Measurements from ENCODE around the gene ANO6.
"Not testable (repeated sequence)": the region's sequence is repeated elsewhere in the genome, so short reads cannot be mapped to it uniquely, and the experiment has no call there.

Gene ANO6

GRCh38 chr12:45317261-45317660, 101.4 kb downstream of the ANO6 start:
- not testable (repeated sequence) for DNase-seq

DNA sequence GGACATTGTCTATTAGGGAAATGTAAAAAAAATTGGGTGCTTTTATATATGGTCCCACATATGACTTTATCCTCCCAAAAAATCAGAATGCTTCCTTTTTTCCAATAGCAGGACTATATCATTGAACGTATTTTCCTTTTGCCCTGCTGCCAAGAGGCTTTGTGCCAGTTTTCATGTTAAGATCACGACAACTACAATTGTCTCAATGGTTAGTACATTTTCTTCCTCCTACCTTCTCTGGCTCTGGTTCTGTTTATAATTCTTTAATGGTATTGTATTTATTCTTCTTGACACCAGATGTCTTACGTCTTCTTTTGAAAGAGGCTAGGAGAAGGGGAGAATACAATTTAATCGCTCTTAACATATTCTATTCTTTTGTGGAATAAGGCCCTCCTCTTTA, 106.9 kb downstream of the ANO6 start:
- DNase-seq: no peak

GRCh38 chr12:45324391-45324790, 108.5 kb downstream of the ANO6 start:
- peak; percentile 35 to 69 for DNase-seq

DNA sequence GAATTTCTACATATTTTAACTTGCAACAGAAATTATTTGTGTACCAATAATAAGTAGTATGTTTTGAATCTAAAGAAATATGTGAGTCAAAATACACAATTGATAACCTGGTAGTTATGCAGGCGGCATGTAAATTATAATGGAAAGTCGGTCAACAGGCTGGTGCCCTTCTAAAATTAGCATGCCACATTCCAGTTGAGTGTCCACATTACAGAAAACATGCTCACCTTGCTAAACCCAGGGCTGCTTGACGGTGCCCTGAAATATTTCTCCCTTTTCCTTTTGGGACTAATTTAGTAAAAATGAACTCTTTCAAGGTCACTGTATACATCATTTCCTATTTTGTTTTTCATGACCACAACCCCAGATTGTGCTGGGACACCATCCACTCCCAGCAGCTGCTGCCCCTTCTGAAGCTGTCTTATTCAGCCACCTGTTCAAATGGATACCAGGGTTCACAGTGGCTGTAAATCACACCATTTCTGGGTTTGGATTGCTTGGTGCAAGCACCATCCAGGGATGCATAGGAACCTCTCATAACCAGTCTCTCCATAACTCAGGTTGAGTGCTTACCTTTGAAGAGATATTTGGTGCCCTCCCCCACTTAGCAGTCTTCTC, 110.6 kb downstream of the ANO6 start:
- no peak for DNase-seq

DNA sequence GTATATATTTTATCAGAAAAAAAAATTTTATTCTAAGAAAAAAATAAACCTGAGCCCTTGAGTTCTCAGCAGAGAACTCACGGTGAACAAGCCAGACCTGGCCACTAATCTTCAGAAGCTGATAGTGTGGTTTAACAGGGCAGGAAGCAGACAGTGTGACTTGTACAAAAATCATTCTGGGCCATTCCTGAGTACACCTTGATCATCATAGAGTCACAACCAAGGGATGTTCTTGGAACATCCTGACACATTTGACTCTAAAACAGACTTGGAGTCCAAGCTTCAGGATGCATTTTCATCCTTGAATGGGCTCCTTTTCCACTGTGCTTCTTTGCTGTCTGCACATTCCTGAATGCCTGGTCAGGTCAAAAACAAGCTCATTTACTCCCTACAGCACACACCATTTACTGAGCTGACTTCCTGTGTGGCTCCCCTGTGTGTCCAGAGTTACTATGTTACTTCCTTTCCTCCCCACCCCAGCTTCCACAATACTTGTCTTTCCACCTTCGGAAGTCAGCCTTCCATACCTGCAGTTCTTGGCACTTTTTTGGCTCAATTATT, 112.0 kb downstream of the ANO6 start:
- no peak for DNase-seq

DNA sequence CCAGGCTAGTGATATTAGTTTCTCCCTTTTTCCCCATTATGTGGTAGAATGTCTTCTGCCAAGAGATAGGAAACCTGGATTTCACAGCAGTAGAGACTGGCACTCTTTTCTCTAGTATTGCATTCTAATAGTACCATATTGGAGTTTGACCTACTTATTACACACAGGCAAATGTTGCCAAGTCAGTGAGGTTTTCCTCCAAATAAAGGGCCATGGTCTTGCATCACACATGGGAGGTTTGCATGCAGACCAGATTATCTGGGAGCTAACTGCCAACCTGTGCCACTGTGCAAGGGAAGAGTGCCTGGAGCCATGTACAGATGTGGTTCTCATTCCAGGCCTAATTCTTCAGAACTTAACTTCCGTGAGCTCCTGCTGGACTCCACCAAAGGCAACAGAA, 113.3 kb downstream of the ANO6 start:
- no peak for DNase-seq

DNA sequence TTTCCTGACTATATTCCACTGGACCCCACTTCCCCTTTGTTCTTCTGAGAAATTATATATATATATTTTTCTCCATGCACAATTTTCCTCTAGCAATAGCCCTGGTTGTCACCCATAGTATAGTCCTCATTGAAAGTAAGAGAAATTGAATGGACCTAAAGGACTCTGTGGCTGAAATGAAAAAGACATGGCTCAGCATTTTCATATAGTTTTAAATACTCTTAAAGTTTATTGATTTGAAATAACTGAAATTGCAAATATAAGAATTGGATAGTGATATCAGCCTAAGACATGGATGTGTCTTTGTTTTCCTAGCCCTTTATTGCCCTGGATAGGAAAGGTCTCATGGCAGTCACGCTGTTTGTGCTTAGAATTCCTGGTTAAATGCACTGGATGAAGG, 113.8 kb downstream of the ANO6 start:
- DNase-seq: no peak

DNA sequence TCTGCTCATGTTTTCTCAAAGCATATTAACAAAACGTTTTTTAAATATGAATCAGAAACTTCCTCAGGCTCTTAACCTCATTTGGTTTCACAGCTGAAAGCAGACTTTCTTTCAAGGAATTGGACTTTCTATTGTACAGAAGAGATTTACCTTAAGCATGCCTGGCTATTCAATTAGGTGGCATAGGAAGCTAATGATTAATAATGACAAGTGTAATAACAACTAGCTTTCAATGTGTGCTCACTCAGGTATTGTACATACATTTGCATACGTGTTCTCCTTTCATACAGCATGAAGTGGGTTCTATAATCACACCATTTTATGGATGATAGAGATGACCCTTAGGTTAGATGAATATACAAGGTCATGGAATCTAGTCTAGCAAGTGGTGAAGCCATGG, 115.7 kb downstream of the ANO6 start:
- DNase-seq: no peak

GRCh38 chr12:45334396-45334795, 118.5 kb downstream of the ANO6 start:
- DNase-seq: no peak

DNA sequence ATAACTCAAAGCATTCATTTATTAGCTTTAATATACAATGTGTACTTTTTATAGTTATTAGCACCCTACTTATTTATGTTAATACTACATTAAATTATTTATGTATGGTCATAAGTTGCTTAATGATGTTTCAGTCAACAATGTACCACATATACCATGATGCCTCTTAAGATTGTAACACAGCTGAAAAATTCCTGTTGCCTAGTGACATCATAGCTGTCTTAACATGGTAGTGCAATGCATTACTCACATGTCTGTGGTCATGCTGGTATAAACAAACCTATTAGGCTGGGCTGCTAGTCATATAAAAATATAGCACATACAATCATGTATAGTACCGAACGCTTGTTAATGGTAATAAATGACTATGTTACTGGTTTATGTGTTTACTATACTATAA, 120.4 kb downstream of the ANO6 start:
- DNase-seq: peak; percentile 51 to 65

- DNase-seq: no peak
Observed at GRCh38 chr12:45336762-45337596, 121.1 kb downstream of the ANO6 start.

DNA sequence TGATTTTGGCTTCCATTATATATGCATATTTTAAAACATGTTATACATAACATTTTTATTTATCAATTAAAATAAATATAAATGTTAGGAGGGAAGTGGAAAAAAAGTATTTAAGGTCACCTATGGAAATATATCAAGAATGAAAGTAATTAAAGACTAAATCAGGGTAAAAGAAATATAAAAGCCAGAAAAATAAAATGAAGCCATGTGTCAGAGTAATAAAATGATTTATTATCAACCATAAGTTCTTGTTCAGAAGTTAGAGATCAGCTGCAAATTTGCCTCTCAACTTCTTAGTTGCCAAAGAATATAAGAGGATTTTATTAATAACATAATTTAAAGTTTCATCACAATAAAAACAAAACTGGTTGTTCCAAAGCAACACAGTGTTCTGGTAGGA, 121.9 kb downstream of the ANO6 start:
- no peak for DNase-seq

DNA sequence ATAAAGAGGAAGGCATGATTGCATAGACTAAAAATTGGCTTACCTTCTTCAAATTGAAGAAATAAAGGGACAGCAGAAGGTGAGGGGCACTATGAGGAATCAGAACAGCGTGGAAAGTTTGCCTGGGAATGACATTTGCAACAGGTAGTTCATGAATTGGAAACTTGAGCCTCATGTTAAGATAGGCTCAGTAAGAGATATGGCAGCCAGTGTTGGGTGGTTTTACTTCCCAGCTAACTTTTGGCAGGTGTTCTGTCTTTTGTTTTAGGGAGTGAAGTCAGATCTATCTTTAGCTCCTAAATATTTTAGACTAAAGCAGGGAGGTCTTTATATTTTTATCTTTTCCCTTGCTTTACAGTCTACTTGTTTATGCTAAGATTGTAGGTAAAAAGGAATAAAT, 122.4 kb downstream of the ANO6 start:
- DNase-seq: no peak

GRCh38 chr12:45339035-45339434, 123.1 kb downstream of the ANO6 start:
- DNase-seq: no peak

- DNase-seq: no peak
Observed at GRCh38 chr12:45342171-45342570, 126.3 kb downstream of the ANO6 start.

DNA sequence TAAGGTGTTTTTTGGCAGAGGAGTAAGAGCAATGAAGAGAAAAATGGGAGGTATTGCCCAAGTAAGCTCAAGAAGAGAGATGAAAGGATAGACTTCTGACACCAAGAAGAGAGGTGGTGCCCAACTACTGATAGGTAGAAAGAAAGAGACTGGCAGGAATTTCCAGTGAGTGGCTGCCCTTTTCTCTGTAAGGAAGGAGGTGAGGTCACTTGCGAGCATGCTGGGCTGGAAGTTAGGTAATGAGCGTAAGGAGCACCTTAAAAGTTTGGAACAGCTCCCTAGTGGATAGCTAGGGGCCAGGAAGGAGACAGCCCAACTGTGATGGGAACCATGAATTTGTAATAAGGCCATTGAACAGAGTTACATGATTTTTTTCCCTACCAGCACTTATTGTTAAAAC, 127.0 kb downstream of the ANO6 start:
- DNase-seq: no peak

- DNase-seq: no peak
Observed at GRCh38 chr12:45343269-45344051, 127.6 kb downstream of the ANO6 start.

- DNase-seq: no peak
Observed at GRCh38 chr12:45348311-45348710, 132.4 kb downstream of the ANO6 start.

- DNase-seq: no peak
Observed at GRCh38 chr12:45348986-45349385, 133.1 kb downstream of the ANO6 start.

- no peak for DNase-seq
Observed at GRCh38 chr12:45349916-45350315, 134.0 kb downstream of the ANO6 start.

DNA sequence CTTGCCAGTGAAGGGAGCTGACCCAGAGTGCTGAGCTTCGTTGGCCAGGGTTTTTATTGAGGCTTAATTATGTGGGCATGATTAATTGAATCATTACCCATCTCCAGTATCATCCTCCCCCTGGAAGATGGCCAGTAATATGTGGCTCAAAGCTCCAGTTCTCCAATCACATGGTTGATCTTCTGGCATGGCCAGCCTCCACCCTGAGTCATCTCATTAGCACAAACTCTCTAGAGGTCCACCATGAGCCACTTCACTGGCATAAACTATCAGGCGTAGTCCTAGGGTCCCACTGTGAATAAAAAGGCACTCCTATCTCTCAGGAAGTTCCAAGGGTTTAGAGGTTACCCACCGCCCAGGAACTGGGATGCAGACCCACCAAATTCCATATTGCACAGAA, 135.0 kb downstream of the ANO6 start:
- no peak for DNase-seq

- no peak for DNase-seq
Observed at GRCh38 chr12:45351921-45352670, 136.2 kb downstream of the ANO6 start.

DNA sequence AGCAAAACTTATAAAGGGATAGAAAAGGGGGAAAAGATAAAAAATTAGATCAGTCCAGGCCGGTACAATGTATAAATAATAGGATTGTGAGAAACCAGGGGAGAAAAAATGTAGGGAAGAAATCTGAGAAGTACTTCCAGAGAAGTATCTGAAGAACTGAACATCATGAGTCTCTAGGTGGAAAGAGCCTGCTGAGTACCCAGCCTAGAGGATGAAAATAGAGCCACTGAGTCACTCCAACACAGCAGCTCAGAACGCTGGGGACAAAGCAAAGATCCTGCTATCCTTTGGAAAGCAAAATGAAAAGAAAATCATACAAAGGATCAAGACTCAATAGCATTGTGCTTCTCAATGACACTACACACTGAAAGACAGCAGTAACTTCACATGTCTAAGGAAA, 138.0 kb downstream of the ANO6 start:
- no peak for DNase-seq

Measured in inflammatory macrophage treated with lipopolysaccharide for 1 hour (primary cell).